GM12878 (cell line): ENCODE measurements around the gene GTF2A1. TPM values are rescaled to one million over a fixed set of nuclear protein-coding genes. Genes with fewer than 3 reads are reported as not detected.

Experiments
- EED ChIP-seq: sonication (generic); IDR thresholded peaks from 2 replicates; pipeline ENCODE4 v1.6.1; 2016; ENCODE audit warnings: antibody characterized with exemption, low read depth
- ETV6 ChIP-seq, 2 experiments: fragments of 450-650 bp in 1 of 2; IDR thresholded peaks in 1 of 2; conservative IDR thresholded peaks in 1 of 2; 2 replicates each; pipeline ENCODE4 v1.6.1; 2014; ENCODE audit warnings: antibody characterized with exemption in 1 of 2, borderline replicate concordance in 1 of 2, low read depth in 1 of 2, mild to moderate bottlenecking in 1 of 2, moderate library complexity in 1 of 2
- HCFC1 ChIP-seq: fragments of 150-350 bp; IDR thresholded peaks from 2 replicates; pipeline ENCODE4 v1.6.1; 2014; ENCODE audit warnings: low read length
- IRF5 ChIP-seq: fragments of 450-650 bp; IDR thresholded peaks from 2 replicates; pipeline ENCODE4 v1.6.1; 2017; ENCODE audit warnings: borderline replicate concordance
- MLLT1 ChIP-seq: fragments of 450-650 bp; IDR thresholded peaks from 2 replicates; pipeline ENCODE4 v1.6.1; 2016; ENCODE audit warnings: mild to moderate bottlenecking
- PAX8 ChIP-seq: fragments of 450-650 bp; IDR thresholded peaks from 2 replicates; pipeline ENCODE4 v1.6.1; 2017; ENCODE audit warnings: mild to moderate bottlenecking, moderate library complexity
- PKNOX1 ChIP-seq: fragments of 450-650 bp; IDR thresholded peaks from 2 replicates; pipeline ENCODE4 v1.6.1; 2016; ENCODE audit warnings: mild to moderate bottlenecking
- SIX5 ChIP-seq: IDR thresholded peaks from 2 replicates; pipeline ENCODE4 v1.6.1; 2011; ENCODE audit warnings: mild to moderate bottlenecking, low read depth, low read length, moderate library complexity; ENCODE audit not compliant: severe bottlenecking
- SP1 ChIP-seq: IDR thresholded peaks from one replicate; pipeline ENCODE4 v1.6.1; 2011; ENCODE audit warnings: low read depth, low read length
- polyA plus RNA-seq, 11 experiments: library from polyadenylated mRNA; depleted of rRNA in 4 of 11; unstranded in 6 of 11; stranded (reverse) in 5 of 11; fragments of >200 nt; fragmentation: Nextera tagmentation in 4 of 11; fragmentation: Illumina TruSeq in 1 of 11; extraction: Ambion mirVana in 4 of 11; extraction: Trizol in 1 of 11; gene quantifications; 1 replicate in 1 of 11; 2 replicates in 10 of 11; pipeline versions ENCODE4 v1.2.1 to v1.2.3, GENCODE V29; 2011 to 2016; ENCODE audit warnings: inconsistent platforms in 2 of 11, missing spikeins in 2 of 11, low read depth in 1 of 11
- total RNA-seq, 4 experiments: library from RNA; depleted of rRNA in 3 of 4; stranded (reverse); fragments of >200 nt in 3 of 4; fragmentation: Illumina TruSeq in 1 of 4; extraction: Trizol in 1 of 4; gene quantifications; 2 replicates each; pipeline versions ENCODE4 v1.2.1 to v1.2.3, GENCODE V29; 2013 to 2021

GTF2A1 gene
- total and polyA plus RNA-seq, 10 of the 15 experiments (the other 5 are each of a cell fraction or from before 2014, with no cell fraction given), result 2.5 to 28.7 (median 14.9) TPM

GRCh38 chr14:81234278-81234677, 13.5 kb upstream of the GTF2A1 start (continued):
- TF ChIP-seq IRF5, result no peak
- TF ChIP-seq EED, result no peak
- TF ChIP-seq PAX8, result no peak
- TF ChIP-seq PKNOX1, result no peak
- no peak for TF ChIP-seq ETV6 (conservative IDR thresholded peaks at IDR 0.05 in 1 of 2, IDR thresholded peaks at IDR 0.05 in 1 of 2; ENCODE audit: borderline replicate concordance in 1 of 2, low read depth in 1 of 2)
- TF ChIP-seq MLLT1, result no peak
- no peak for TF ChIP-seq HCFC1
- TF ChIP-seq SIX5, result no peak
- TF ChIP-seq SP1, result no peak
